PC-3 (cell line): ENCODE measurements around the gene USH2A.

ENCODE experiments used
- EZH2 ChIP-seq: fragments of 300-600 bp; sonication (generic); IDR thresholded peaks from one replicate; pipeline ENCODE4 v1.6.1; 2017; ENCODE audit warnings: antibody characterized with exemption, mild to moderate bottlenecking, low read length; ENCODE audit not compliant: unreplicated experiment
- EZH2phosphoT487 ChIP-seq: fragments of 300-600 bp; sonication (generic); IDR thresholded peaks from 2 replicates; pipeline ENCODE4 v1.6.1; 2018; ENCODE audit warnings: mild to moderate bottlenecking, antibody characterized with exemption, low read length, borderline replicate concordance
- TF ChIP-seq, protein P1 (sequence below): fragments of 300-600 bp; sonication (generic); conservative IDR thresholded peaks from 2 replicates; pipeline ENCODE4 v1.5.1; 2017; ENCODE audit warnings: antibody characterized with exemption, low read depth, mild to moderate bottlenecking, low read length

DNA sequence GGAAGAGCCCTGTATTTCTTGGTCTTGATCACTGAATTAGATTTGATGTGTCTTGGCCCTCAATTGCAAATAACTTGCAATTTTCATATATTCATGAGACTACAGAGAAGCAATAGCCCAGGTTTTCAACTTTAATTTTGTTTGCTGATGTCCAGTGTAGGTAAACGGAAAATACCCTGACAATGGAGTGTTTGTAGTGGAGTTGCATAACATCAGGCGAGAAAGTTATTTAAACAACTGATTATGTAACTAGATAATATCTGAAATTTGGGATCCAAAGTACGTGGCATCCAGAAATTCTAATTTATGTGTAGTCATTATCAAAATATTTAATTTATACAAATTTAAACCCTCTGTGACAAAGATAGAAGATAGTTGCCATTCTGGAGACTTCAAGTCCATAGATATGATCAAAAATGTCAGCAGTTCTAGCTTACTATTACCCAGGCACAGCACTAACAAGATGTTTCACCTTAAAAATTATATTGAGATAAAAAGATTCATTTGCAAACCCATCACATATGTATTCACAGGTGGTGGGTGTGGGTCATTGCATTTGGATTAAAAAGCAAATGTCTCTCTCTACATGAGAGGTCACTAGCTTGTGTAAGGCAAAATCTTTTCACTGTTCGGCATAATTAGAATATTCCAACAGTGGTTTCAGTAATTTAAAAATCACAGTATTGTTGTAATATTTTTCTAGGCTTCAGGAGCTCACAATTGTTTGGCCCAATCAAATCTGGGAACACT lies 705.4 kb downstream of the USH2A start:
- TF ChIP-seq, protein P1, sequence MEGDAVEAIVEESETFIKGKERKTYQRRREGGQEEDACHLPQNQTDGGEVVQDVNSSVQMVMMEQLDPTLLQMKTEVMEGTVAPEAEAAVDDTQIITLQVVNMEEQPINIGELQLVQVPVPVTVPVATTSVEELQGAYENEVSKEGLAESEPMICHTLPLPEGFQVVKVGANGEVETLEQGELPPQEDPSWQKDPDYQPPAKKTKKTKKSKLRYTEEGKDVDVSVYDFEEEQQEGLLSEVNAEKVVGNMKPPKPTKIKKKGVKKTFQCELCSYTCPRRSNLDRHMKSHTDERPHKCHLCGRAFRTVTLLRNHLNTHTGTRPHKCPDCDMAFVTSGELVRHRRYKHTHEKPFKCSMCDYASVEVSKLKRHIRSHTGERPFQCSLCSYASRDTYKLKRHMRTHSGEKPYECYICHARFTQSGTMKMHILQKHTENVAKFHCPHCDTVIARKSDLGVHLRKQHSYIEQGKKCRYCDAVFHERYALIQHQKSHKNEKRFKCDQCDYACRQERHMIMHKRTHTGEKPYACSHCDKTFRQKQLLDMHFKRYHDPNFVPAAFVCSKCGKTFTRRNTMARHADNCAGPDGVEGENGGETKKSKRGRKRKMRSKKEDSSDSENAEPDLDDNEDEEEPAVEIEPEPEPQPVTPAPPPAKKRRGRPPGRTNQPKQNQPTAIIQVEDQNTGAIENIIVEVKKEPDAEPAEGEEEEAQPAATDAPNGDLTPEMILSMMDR, result no peak
- TF ChIP-seq EZH2phosphoT487, result no peak
- no peak for TF ChIP-seq EZH2
